Medulla oblongata (tissue), 1 donor: ENCODE measurements around the gene KTI12.

Experiments
- DNase-seq: peaks from one replicate; pipeline ENCODE4 v3.0.0-alpha.2; 2015; ENCODE audit errors: extremely low spot score

KTI12 gene

GRCh38 chr1:51986718-51987117, 46.9 kb downstream of the KTI12 start:
- no peak for DNase-seq

- DNase-seq, result no peak
These were observed 51.4 kb downstream of the KTI12 start for GRCh38 chr1:51982161-51982560.
